22Rv1 (cell line): ENCODE results near the gene TNS3.

Experiments
- H3K27ac ChIP-seq: fragments of 450-650 bp; 2 replicates; pipeline ENCODE4 v1.5.1; 2017
- ZFX ChIP-seq: fragments of 450-650 bp; IDR thresholded peaks from 2 replicates; pipeline ENCODE4 v1.6.1; 2017; ENCODE audit warnings: antibody characterized with exemption, borderline replicate concordance
- TF ChIP-seq, protein P1 (sequence below): fragments of 450-650 bp; IDR thresholded peaks from 2 replicates; pipeline ENCODE4 v1.5.1; 2017; ENCODE audit warnings: mild to moderate bottlenecking

The TNS3 gene

GRCh38 chr7:47529826-47530555 is 51.9 kb downstream of the TNS3 start:
- TF ChIP-seq, protein P1, sequence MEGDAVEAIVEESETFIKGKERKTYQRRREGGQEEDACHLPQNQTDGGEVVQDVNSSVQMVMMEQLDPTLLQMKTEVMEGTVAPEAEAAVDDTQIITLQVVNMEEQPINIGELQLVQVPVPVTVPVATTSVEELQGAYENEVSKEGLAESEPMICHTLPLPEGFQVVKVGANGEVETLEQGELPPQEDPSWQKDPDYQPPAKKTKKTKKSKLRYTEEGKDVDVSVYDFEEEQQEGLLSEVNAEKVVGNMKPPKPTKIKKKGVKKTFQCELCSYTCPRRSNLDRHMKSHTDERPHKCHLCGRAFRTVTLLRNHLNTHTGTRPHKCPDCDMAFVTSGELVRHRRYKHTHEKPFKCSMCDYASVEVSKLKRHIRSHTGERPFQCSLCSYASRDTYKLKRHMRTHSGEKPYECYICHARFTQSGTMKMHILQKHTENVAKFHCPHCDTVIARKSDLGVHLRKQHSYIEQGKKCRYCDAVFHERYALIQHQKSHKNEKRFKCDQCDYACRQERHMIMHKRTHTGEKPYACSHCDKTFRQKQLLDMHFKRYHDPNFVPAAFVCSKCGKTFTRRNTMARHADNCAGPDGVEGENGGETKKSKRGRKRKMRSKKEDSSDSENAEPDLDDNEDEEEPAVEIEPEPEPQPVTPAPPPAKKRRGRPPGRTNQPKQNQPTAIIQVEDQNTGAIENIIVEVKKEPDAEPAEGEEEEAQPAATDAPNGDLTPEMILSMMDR: no peak
- TF ChIP-seq ZFX: no peak
- H3K27ac ChIP-seq: no peak overlapping the region

- H3K27ac ChIP-seq: no peak overlapping the region
- TF ChIP-seq ZFX: no peak
- TF ChIP-seq, protein P1: no peak
Measured at GRCh38 chr7:47529405-47529804, 52.5 kb downstream of the TNS3 start.

GRCh38 chr7:47528471-47528870 is 53.4 kb downstream of the TNS3 start:
- TF ChIP-seq, protein P1: no peak
- no peak for TF ChIP-seq ZFX
- no peak overlapping the region for H3K27ac ChIP-seq

- no peak overlapping the region for H3K27ac ChIP-seq
- no peak for TF ChIP-seq ZFX
- TF ChIP-seq, protein P1: no peak
Measured at GRCh38 chr7:47526466-47526865, 55.4 kb downstream of the TNS3 start.

DNA sequence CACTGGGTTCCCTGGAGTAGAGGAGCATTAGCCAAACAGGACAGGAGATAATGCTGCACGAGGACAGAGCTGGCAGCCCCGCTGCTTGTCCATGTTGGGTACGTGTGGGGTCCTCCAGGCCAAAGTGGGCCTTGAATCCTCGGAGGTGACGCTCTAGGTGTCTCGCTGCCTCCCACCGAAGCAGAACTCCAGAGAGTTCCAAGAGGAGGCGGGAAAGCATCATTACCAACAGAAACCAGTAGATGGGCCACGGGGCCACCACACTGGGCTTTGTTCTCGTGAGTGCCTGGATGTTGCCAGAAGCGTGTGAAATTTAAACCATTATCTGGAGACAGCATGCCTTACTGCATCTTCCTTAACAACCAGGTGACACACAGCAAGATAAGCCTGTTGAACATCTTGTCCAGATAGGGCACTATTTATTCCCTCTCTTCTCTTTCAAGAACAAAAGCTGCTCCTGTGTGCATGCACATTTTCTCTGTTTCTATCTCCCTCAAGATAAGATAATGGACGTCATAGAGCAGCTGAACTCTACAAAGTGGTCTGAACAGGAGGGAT is 56.8 kb downstream of the TNS3 start:
- H3K27ac ChIP-seq: no peak overlapping the region
- TF ChIP-seq ZFX: no peak

DNA sequence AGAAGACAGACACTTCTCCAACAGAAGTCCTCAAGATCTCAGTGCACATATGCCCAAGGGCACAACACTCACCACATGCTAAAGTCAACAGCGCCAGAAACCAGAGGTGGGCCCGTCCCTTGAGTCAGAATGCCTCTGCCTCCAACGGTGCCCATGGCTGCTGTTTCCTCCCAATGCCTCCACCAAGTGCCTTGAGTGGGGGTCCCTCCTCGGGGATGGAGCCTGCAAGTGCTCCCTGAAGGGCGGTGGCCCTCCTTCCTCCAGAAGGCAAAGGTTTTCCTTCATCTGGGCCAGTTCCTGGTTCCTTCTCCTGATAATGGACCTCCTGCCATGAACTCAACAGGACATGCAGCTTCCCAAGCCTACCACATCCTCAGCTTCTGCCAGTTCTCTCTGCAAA is 58.5 kb downstream of the TNS3 start:
- H3K27ac ChIP-seq: no peak overlapping the region

GRCh38 chr7:47521816-47522561 is 59.9 kb downstream of the TNS3 start:
- H3K27ac ChIP-seq: no peak overlapping the region
- TF ChIP-seq, protein P1: no peak
- no peak for TF ChIP-seq ZFX

More for the DNA sequence above, 58.5 kb downstream of the TNS3 start:
- no peak for TF ChIP-seq ZFX
- TF ChIP-seq, protein P1: no peak
